Measurements from ENCODE around the gene S100Z.
"Not testable (repeated sequence)": the region's sequence is repeated elsewhere in the genome, so short reads cannot be mapped to it uniquely, and the experiment has no call there.

Gene S100Z

DNA sequence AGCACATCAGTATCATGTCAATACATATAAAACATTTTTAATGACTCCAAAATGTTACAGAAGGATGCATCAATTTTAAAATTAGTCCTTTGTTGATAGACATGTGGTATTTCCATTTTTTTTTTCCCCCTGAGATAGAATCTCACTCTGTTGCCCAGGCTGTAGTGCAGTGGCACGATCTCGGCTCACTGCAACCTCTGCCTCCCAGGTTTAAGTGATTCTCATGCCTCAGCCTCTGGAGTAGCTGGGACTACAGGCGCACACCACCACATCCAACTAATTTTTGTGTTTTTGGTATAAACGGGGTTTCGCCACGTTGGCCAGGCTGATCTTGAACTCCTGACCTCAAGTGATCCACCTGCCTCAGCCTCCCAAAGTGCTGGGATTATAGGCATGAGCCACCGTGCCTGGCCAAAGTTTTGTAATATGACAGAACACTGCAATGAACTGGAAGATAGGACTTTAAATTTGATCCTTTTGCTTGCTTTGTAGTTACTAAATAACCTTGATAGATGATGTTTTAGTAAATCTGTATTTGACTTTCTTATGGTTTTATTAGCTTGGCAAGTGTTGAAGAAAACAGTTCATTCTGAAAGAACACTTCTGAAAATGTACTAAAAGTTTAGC lies 27.6 kb upstream of the S100Z start:
- not testable (repeated sequence) for FAIRE-seq; DNase-seq (ENCODE audit: extremely low spot score, insufficient read length, low read depth)

DNA sequence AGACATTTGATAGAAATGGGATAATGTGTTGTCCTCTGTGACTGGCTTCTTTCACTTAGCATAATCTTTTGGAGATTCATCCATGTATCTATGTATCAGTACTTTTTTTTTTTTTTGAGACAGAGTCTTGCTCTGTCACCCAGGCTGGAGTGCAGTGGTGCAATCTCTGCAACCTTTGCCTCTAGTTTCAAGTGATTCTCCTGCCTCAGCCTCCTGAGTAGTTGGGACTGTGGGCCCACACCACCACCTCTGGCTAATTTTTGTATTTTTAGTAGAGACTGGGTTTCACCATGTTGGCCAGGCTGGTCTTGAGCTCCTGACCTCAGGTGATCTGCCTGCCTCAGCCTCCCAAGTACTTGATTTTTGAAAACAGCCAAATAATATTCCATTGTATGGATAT lies 23.4 kb upstream of the S100Z start:
- DNase-seq (ENCODE audit: extremely low spot score, insufficient read length, low read depth); FAIRE-seq: not testable (repeated sequence)

- peak; percentile 33 for FAIRE-seq
Measured at GRCh38 chr5:76831110-76831452, 18.7 kb upstream of the S100Z start.

DNA sequence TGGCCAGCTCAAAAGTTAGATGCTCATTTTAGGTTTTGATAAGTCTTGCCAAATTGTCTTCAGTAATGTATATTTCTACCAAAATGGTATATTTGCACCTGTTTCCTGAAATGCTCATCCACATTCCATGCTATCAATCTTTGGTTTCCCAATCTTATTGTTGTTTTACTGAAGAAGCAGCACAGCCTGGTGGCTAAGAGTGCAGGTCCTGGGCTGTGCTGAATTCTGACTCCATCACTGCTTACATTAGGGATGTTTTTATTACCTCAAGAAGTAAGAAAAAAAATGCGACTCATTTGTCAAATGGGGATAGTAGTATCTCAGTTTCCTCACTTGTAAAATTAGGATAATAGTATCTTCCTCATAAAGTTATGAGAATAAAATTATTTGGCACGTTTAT lies 13.6 kb upstream of the S100Z start:
- FAIRE-seq (no peak), DNase-seq (ENCODE audit: extremely low spot score, insufficient read length, low read depth) (no peak)

More at GRCh38 chr5:76831110-76831452, 18.7 kb upstream of the S100Z start:
- DNase-seq (ENCODE audit: extremely low spot score, insufficient read length, low read depth) = no peak

DNA sequence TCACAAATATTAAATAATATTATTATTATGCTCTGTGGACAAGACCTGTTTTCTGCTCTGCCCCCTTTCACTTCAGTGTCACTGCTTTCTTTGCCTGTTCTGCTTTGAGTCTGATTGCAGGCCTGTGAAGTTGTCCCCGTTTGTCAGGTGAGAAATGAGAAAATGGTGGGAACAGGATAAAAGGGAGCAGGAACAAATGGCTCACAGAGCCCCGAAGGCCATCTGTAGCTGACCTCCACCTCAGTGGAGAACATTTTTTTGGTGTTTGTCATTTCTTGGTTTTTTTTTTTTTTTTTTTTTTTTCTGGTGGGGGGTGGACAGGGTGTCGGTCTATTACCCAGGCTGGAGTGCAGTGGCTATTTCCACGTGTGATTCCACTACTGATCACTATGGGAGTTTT lies 13.2 kb upstream of the S100Z start:
- DNase-seq (ENCODE audit: extremely low spot score, insufficient read length, low read depth) (no peak), FAIRE-seq (no peak)

- FAIRE-seq = no peak
- no peak for DNase-seq (ENCODE audit: extremely low spot score, insufficient read length, low read depth)
Measured at GRCh38 chr5:76838481-76839261, 11.1 kb upstream of the S100Z start.

DNA sequence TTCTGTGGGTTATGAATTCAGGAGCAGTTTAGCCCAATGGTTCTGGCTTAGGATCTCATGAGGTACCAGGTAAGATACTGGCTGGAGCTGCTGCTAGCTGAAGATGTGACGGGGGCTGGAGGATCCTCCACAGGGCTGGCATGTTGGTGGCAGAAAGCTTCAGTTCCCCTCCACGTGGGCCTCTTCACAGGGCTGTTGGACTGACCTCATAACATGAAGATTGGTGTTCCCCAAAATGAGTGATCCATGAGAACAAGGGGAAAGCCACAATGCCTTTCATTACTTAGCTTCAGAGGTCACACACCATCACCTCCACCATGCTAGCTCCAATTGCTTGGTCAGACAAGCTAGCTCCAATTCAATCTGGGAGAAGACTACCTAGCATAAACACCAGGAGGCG lies 8.5 kb upstream of the S100Z start:
- no peak for DNase-seq (ENCODE audit: extremely low spot score, insufficient read length, low read depth)
- no peak for FAIRE-seq

DNA sequence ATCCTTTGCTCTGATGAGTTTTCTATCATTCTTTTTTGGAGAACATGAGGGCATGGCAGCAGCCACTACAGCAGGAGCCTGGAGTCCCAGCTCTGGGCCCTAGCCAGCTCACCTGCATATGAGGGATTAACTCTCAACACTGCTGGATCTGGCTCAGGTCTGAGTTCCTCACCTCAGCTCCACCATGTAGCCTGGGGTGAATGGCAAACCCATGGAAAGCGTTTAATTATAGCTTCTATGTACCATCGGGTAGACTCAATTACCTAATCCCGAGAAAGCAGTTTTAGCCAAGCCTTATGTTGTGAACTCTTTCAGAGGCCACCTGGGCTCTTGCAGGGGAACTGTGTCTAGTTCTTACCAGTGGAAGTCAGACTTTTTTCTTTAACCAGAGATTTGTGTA lies 3.9 kb upstream of the S100Z start:
- DNase-seq (ENCODE audit: extremely low spot score, insufficient read length, low read depth) (no peak), FAIRE-seq (no peak)

DNA sequence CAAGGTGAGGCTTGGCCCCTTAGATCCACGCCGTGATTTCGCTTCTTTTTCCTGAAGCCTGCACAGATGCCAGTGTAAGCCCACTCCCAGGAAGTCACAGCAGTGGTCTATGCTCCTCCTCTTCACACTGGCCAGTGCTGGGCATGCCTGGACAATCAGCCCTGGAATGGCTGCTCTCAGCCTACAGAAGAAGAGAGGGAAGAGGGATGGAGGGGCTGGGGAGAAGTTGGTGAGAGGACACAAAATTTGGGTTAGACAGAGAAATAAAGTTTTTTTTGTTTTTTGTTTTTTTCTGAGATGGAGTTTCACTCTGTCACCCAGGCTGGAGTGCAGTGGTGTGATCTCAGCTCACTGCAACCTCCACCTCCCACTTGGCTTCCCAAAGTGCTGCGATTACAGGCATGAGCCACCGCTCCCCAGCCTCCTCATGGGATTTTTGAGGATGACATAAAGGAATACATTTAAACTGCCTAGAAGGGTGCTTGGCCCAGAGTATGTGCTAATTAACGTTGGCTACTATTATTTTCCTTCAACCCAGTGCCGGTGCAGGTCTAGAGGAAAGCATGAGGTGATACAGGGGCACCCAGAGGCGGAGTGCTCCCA lies 830 bp downstream of the S100Z start:
- DNase-seq (ENCODE audit: extremely low spot score, insufficient read length, low read depth) = no peak
- no peak for FAIRE-seq

DNA sequence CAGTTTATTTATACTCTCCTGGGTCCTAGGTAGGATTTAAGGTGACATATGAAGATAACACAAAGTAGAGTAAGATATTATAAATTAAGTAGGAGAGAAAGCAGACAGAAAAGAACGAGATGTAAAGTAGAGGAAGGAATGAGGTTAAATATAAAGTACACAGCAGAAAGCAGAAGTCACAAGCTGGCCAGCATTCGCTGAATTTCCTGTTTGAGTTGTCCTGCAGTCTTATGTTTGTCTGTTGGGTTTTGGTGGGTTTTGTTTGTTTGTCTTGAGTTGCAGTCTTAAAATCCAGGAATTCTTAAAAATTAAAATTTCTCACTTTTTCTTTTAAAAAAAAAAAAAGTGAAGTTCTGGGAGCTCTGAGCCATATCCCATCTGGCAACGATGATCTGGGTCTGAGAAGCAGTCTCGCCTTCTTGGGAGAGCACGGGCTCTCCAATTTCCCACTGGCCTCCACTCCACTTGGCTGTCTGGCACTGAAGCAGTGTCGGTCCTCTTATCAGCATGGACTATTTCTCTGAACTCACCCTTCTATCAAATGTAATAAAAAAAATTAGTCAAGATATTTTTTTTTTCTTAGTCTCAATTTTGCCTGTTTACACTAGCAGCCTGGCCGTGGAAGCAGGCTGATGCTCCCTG lies 2.0 kb downstream of the S100Z start:
- DNase-seq (ENCODE audit: extremely low spot score, insufficient read length, low read depth) (no peak), FAIRE-seq (no peak)

DNA sequence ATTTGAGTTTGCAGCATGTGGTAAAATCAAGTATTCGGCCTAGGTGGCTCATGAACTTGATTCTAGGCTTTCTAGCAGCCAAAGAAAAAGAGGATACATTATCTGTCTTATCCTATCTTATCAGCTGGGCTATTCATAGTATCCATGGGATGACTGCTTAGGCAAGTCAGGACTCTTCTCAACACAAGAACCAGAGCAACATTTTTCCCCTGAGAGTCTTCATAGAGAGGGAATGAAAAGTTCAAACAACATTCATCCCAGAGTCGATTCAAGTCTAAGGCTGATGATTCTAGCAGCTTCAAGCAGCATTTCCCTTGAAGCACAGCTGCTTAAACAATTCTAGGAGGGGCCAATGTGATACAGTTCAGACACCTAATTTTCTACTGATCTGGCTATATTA lies 3.0 kb downstream of the S100Z start:
- FAIRE-seq (no peak), DNase-seq (ENCODE audit: extremely low spot score, insufficient read length, low read depth) (no peak)

DNA sequence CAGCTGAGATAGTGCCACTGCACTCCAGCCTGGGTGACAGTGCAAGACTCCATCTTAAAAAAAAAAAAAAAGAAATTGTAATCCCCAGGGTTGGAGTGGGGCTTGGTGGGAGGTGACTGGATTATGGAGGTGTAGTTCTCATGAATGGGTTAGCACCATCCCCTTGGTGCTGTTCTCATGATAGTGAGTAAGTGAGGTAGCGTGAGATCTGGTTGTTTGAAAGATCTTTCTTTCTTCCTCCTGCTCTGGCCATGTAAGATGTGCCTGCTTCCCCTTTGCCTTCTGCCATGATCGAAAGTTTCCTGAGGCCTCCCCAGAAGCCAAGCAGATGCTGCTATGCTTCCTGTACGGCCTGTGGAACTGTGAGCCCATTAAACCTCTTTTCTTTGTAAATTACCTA lies 3.9 kb downstream of the S100Z start:
- not testable (repeated sequence) for FAIRE-seq; DNase-seq (ENCODE audit: extremely low spot score, insufficient read length, low read depth)

GRCh38 chr5:76854644-76855043 lies 4.8 kb downstream of the S100Z start:
- FAIRE-seq = no peak
- DNase-seq (ENCODE audit: extremely low spot score, insufficient read length, low read depth) = no peak

- FAIRE-seq; DNase-seq (ENCODE audit: extremely low spot score, insufficient read length, low read depth): not testable (repeated sequence)
Measured at GRCh38 chr5:76855501-76855900, 5.7 kb downstream of the S100Z start.

DNA sequence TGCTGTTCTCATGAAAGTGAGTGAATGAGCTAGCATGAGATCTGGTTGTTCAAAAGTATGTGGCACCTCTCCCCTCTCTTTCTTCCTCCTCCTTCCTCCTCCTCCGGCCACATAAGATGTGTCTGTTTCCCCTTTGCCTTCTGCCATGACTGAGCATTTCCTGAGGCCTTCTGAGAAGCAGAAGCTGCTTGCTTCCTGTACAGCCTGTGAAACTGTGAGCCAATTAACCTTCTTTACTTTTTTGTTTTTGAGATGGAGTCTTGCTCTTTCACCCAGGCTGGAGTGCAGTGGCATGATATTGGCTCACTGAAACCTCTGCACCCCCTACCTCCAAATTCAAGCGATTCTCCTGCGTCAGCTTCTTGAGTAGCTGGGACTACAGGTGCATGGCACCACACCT lies 6.1 kb downstream of the S100Z start:
- DNase-seq (ENCODE audit: extremely low spot score, insufficient read length, low read depth) (no peak), FAIRE-seq (peak; percentile 75)

DNA sequence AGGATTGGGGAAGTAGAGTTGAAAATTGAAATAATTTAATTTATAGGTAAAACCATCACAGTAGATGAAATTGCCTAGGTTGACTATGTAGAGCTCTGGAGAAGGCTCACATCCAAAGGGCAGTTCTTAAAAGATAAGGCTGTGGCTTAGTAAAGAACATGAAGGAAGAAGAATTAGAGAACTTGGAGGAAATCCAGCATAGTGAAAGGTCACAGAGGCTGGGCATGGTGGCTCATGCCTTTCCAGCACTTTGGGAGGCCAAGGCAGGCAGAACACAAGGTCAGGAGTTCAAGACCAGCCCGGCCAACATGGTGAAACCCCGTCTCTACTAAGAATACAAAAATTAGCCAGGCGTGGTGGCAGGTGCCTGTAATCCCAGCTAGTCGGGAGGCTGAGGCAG lies 7.0 kb downstream of the S100Z start:
- not testable (repeated sequence) for FAIRE-seq; DNase-seq (ENCODE audit: extremely low spot score, insufficient read length, low read depth)

DNA sequence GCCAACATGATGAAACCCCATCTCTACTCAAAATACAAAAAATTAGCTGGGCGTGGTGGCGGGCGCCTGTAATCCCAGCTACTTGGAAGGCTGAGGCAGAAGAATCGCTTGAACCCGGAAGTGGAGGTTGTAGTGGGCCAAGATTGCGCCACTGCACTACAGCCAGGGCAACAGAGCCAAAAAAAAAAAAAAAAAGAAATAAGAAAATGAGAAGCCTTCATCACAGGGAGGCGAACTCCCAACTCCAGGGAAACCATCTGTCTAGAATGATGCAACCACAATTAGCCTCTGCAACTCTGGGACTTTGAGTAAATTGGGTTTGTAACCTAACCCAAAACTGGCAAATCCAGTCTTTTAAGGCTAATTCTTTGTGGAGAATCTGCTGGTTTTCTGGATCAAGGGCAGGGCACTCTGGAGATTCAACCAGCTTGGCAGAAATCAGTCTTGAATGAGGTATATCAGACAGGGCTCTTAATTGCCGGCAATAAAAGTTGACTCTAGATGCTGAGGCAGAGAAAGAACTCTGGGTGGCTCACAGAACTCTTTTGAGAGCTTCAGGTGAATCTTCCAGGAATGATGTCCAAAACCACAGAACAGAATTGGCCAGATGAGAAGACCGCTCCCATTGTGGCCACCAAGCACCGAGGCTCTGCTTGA lies 9.9 kb downstream of the S100Z start:
- FAIRE-seq = no peak
- no peak for DNase-seq (ENCODE audit: extremely low spot score, insufficient read length, low read depth)

DNA sequence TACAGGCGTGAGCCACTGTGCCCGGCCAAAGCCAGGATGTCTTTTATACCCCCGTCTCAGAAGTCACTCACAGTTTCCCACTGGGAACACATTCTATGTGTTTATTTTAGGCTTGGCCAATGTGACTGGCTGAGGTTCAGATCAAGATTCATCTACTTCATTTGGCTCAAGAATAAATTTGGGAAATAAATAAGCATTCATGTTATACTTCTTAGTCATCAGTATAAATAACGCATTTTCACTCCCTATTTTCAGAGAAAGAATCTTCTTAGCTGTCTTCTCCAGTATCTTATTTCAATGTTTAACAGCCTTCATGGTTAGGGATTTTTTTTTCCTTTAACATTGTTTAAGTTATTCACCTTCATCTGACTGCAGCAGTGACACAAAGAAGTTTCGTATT lies 11.8 kb downstream of the S100Z start:
- FAIRE-seq (no peak), DNase-seq (ENCODE audit: extremely low spot score, insufficient read length, low read depth) (no peak)

DNA sequence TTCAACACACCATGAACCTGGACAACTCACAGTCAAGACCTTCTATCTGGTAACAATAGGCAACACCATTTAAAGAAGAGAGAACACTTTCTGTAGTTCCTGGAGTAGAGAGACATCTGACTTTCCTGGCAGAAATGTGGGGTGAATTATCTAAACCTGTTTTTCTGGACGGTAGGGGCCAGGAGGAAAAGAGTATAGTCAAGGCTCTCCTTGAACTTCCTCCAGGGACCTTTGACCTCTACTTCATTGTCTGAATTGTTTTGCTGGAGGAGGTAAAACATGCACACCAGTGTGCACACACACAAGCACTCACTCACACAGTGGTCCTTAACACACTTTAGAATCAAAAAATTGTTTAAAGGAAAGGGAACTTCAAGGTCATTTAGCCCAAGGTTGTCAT lies 13.2 kb downstream of the S100Z start:
- DNase-seq (ENCODE audit: extremely low spot score, insufficient read length, low read depth) = no peak
- FAIRE-seq = no peak

- DNase-seq (ENCODE audit: extremely low spot score, insufficient read length, low read depth) = no peak
- FAIRE-seq = no peak
Measured at GRCh38 chr5:76866503-76866902, 16.7 kb downstream of the S100Z start.
